Endothelial cell of umbilical vein (primary cell): Measurements from ENCODE around the gene DST. TPM values are rescaled to one million over a fixed set of nuclear protein-coding genes. Genes with fewer than 3 reads are reported as not detected.

ENCODE experiments used
- BruUV-seq: library from RNA; stranded (reverse); fragments of 400-500 nt; replicated peaks from 2 replicates; lab custom pipeline; 2021; lab: Mats Ljungman, UMichigan
- CTCF ChIA-PET: fragments of 300-600, 350-600 bp; sonication (Branson Sonifier 250); formaldehyde crosslinking; loops from one replicate; lab custom pipeline; 2021; ENCODE audit warnings: antibody characterized with exemption, inconsistent platforms; lab: Charles Lee
- POLR2A ChIA-PET: fragments of 300-600, 350-600 bp; sonication (Branson Sonifier 250); formaldehyde crosslinking; loops from one replicate; lab custom pipeline; 2021; ENCODE audit warnings: antibody characterized with exemption, inconsistent platforms; lab: Charles Lee
- DNase-seq: peaks from one replicate; pipeline ENCODE4 v3.0.0-alpha.2; 2011; ENCODE audit warnings: low read depth, low spot score
- FAIRE-seq: peaks from 2 replicates; lab custom pipeline; 2011; peaks lifted over from hg19 to GRCh38; lab: Jason Lieb, UNC
- H2AFZ ChIP-seq: 2 replicates; pipeline ENCODE4 v1.6.0; 2012; ENCODE audit warnings: low read depth, low read length, control low read depth, inconsistent platforms
- H3K27ac ChIP-seq: 2 replicates; pipeline ENCODE4 v1.5.1; 2011; ENCODE audit warnings: low read depth, mild to moderate bottlenecking, control low read depth, low read length, moderate library complexity; ENCODE audit not compliant: insufficient read depth
- H3K27me3 ChIP-seq, 2 experiments: 2 replicates each; pipeline versions ENCODE4 v1.6.0 to v1.6.1; 2011; ENCODE audit warnings: low read length in 2 of 2, mixed read lengths in 1 of 2; ENCODE audit not compliant: control insufficient read depth in 2 of 2, insufficient read depth in 2 of 2
- H3K36me3 ChIP-seq, 2 experiments: 2 replicates in 1 of 2; 3 replicates in 1 of 2; pipeline ENCODE4 v1.5.1; 2011; ENCODE audit warnings: low read length in 2 of 2, mild to moderate bottlenecking in 1 of 2, moderate library complexity in 1 of 2; ENCODE audit not compliant: control insufficient read depth in 2 of 2, insufficient read depth in 2 of 2; ENCODE audit errors: extremely low read depth in 1 of 2
- H3K4me1 ChIP-seq: 3 replicates; pipeline ENCODE4 v1.5.1; 2011; ENCODE audit warnings: mild to moderate bottlenecking, low read length; ENCODE audit not compliant: control insufficient read depth, insufficient read depth; ENCODE audit errors: extremely low read depth
- H3K4me2 ChIP-seq: 2 replicates; pipeline ENCODE4 v1.6.1; 2011; ENCODE audit warnings: low read length, control low read depth, mixed read lengths; ENCODE audit not compliant: insufficient read depth
- H3K4me3 ChIP-seq, 3 experiments: fragments of 200-600 bp in 1 of 3; sonication (generic), shearing (Covaris generic) in 1 of 3; replicated peaks in 1 of 3; 2 replicates each; pipeline ENCODE4 v1.5.1; 2011 to 2016; ENCODE audit warnings: control low read depth in 3 of 3, low read length in 3 of 3, mild to moderate bottlenecking in 2 of 3, inconsistent platforms in 1 of 3, low read depth in 1 of 3, moderate library complexity in 1 of 3; ENCODE audit not compliant: insufficient read depth in 1 of 3
- H3K79me2 ChIP-seq: 2 replicates; pipeline ENCODE4 v1.6.0; 2012; ENCODE audit warnings: low read length, inconsistent platforms; ENCODE audit not compliant: control insufficient read depth, insufficient read depth
- H3K9ac ChIP-seq: replicated peaks from 2 replicates; pipeline ENCODE3; 2011; ENCODE audit warnings: low read length, control low read depth; ENCODE audit not compliant: insufficient read depth; ENCODE audit errors: extremely low read depth
- H3K9me1 ChIP-seq: replicated peaks from 3 replicates; pipeline ENCODE4 v1.6.0; 2011; ENCODE audit warnings: mild to moderate bottlenecking, low read length; ENCODE audit not compliant: control insufficient read depth, insufficient read depth; ENCODE audit errors: extremely low read depth
- H3K9me3 ChIP-seq: replicated peaks from 2 replicates; pipeline ENCODE4 v1.5.1; 2012; ENCODE audit warnings: low read length, inconsistent platforms; ENCODE audit not compliant: control insufficient read depth, insufficient read depth
- H4K20me1 ChIP-seq: replicated peaks from 2 replicates; pipeline ENCODE3; 2011; ENCODE audit warnings: mild to moderate bottlenecking, low read length; ENCODE audit not compliant: control insufficient read depth, insufficient read depth; ENCODE audit errors: extremely low read depth
- CTCF ChIP-seq, 2 donors: IDR thresholded peaks; 1 replicate in 1 of 2; 2 replicates in 1 of 2; pipeline ENCODE4 v1.5.1; 2011; ENCODE audit warnings: low read length in 2 of 2, mild to moderate bottlenecking in 2 of 2, moderate library complexity in 2 of 2, control low read depth in 1 of 2, inconsistent platforms in 1 of 2, low read depth in 1 of 2; ENCODE audit not compliant: insufficient read depth in 1 of 2; ENCODE audit errors: extremely low read depth in 1 of 2
- EZH2 ChIP-seq: IDR thresholded peaks from 2 replicates; pipeline ENCODE4 v1.6.1; 2012; ENCODE audit warnings: borderline replicate concordance, low read depth, mild to moderate bottlenecking, moderate library complexity, low read length, inconsistent platforms; ENCODE audit not compliant: severe bottlenecking
- FOS ChIP-seq: IDR thresholded peaks from 2 replicates; pipeline ENCODE4 v1.6.1; 2011; ENCODE audit warnings: mild to moderate bottlenecking, low read length, moderate library complexity, borderline replicate concordance; ENCODE audit not compliant: insufficient read depth
- GATA2 ChIP-seq: IDR thresholded peaks from 2 replicates; pipeline ENCODE4 v1.7.0; 2011; ENCODE audit warnings: low read depth, mild to moderate bottlenecking, moderate library complexity, mixed read lengths, low read length; ENCODE audit not compliant: insufficient read length, insufficient read depth
- JUN ChIP-seq: IDR thresholded peaks from 2 replicates; pipeline ENCODE4 v1.6.1; 2011; ENCODE audit warnings: borderline replicate concordance, low read depth; ENCODE audit not compliant: insufficient read length, insufficient read depth
- MAX ChIP-seq: IDR thresholded peaks from 2 replicates; pipeline ENCODE4 v1.6.1; 2011; ENCODE audit not compliant: insufficient read depth, insufficient read length
- MYC ChIP-seq: IDR thresholded peaks from one replicate; pipeline ENCODE4 v1.6.1; 2011; ENCODE audit warnings: mild to moderate bottlenecking, low read depth, low read length
- POLR2A ChIP-seq: IDR thresholded peaks from 2 replicates; pipeline ENCODE4 v1.6.1; 2012; ENCODE audit warnings: low read depth, mild to moderate bottlenecking, control low read depth, low read length
- POLR2AphosphoS5 ChIP-seq: IDR thresholded peaks from 2 replicates; pipeline ENCODE4 v1.6.1; 2012; ENCODE audit warnings: low read depth, mild to moderate bottlenecking, control low read depth, low read length, moderate library complexity; ENCODE audit not compliant: insufficient read depth
- dilution Hi-C: fragments of 300-500 bp; cut with MboI; formaldehyde crosslinking; loops from one replicate; pipeline ENCODE4 v1.15.0; 2019; ENCODE audit warnings: low sequenced_read_pairs; ENCODE audit not compliant: extremely low pct_ligation_motif_present
- intact Hi-C: fragments of 100-400 bp; cut with micrococcal nuclease; formaldehyde crosslinking; loops from one replicate; pipeline ENCODE4 v1.10.0; 2022
- polyA plus RNA-seq, 4 experiments: library from polyadenylated mRNA; depleted of rRNA in 3 of 4; stranded (reverse) in 3 of 4; unstranded in 1 of 4; fragments of >200 nt; gene quantifications; 2 replicates each; pipeline versions ENCODE4 v1.2.1 to v1.2.3, GENCODE V29; 2011 to 2012; ENCODE audit warnings: missing spikeins in 1 of 4
- total RNA-seq: library from RNA; stranded (reverse); gene quantifications from 2 replicates; pipeline ENCODE4 v1.2.3, GENCODE V29; 2021

Gene DST
- total and polyA plus RNA-seq, 2 donors (not counting 3 experiments of a cell fraction or from before 2014, with no cell fraction given), result 62.3 to 253 TPM

- Histone ChIP-seq H3K4me3 (no peak overlapping the region), H3K9me3 (no peaks in the 10 kb centered on the region), H3K79me2 (no peaks in the 10 kb centered on the region), H3K27me3 (no peaks in the 10 kb centered on the region), H3K36me3 (no peaks in the 10 kb centered on the region), H3K9ac (no peak overlapping the region), H2AFZ (no peak overlapping the region), H3K27ac (no peak overlapping the region), H4K20me1 (no peaks in the 10 kb centered on the region), H3K4me2 (no peak overlapping the region), H3K4me1 (peaks cover 10% of the 10 kb centered on the region), H3K9me1 (no peaks in the 10 kb centered on the region)
- CTCF ChIA-PET, result interaction anchor here (3.1 kb wide), 1 partner anchor 78 kb away, joined by 14 read pairs; no protein-coding TSS in a partner anchor
- POLR2A ChIA-PET, result no interaction called here
- DNase-seq (peak; percentile 8), FAIRE-seq (no peak)
- BruUV-seq, result no TSS peak
- intact Hi-C loops (no loop called here), dilution Hi-C loops (no loop called here)
- TF ChIP-seq FOS, result no peak
- no peak for TF ChIP-seq POLR2A
- no peak for TF ChIP-seq GATA2
- TF ChIP-seq POLR2AphosphoS5, result no peak
- TF ChIP-seq JUN, result no peak
- no peak for TF ChIP-seq MYC
These were observed 194.6 kb downstream of the DST start for GRCh38 chr6:56448046-56448445.

- dilution Hi-C loops, result no loop called here
- no peaks in the 10 kb centered on the region for H4K20me1 ChIP-seq
- intact Hi-C loops, result no loop called here
These were observed 196.9 kb downstream of the DST start for GRCh38 chr6:56445818-56446217.

More at GRCh38 chr6:56445818-56446217, 196.9 kb downstream of the DST start:
- DNase-seq (no peak), FAIRE-seq (no peak)
- no peaks in the 10 kb centered on the region for H3K36me3 ChIP-seq
- no peak overlapping the region for H3K27ac ChIP-seq
- no peak overlapping the region for H3K9ac ChIP-seq
- CTCF ChIA-PET, result no interaction called here
- no peaks in the 10 kb centered on the region for H3K79me2 ChIP-seq
- H3K9me3 ChIP-seq, result no peaks in the 10 kb centered on the region
- BruUV-seq, result no TSS peak
- H3K27me3 ChIP-seq, result no peaks in the 10 kb centered on the region
- H3K4me1 ChIP-seq, result peaks cover 8% of the 10 kb centered on the region
- POLR2A ChIA-PET, result no interaction called here
- no peak overlapping the region for H3K4me2 ChIP-seq
- TF ChIP-seq MAX (no peak), FOS (no peak), JUN (no peak), MYC (no peak), CTCF (IDR thresholded peaks at IDR 0.05; ENCODE audit: extremely low read depth in 1 of 2, insufficient read depth in 1 of 2, low read depth in 1 of 2, low read length in 2 of 2) (no peak), POLR2AphosphoS5 (no peak), GATA2 (no peak), POLR2A (no peak), EZH2 (no peak)
- H3K9me1 ChIP-seq, result no peaks in the 10 kb centered on the region
- H2AFZ ChIP-seq, result no peak overlapping the region
- no peak overlapping the region for H3K4me3 ChIP-seq
